Stomach (tissue), 9 donors: ENCODE data around the gene NCF2. TPM values are rescaled to one million over a fixed set of nuclear protein-coding genes. Genes with fewer than 3 reads are reported as not detected.

Source experiments
- DNase-seq, 2 donors: peaks; one replicate each; pipeline versions ENCODE4 v3.0.0 to v3.0.0-alpha.2; 2013 to 2019
- H3K27ac ChIP-seq, 5 donors: fragments of 200-600 bp in 4 of 5; sonication (generic) in 4 of 5; one replicate each; pipeline ENCODE4 v1.5.1; 2013 to 2019; ENCODE audit warnings: mild to moderate bottlenecking in 1 of 5, moderate library complexity in 1 of 5
- H3K27me3 ChIP-seq, 3 donors: fragments of 200-600 bp; sonication (generic); one replicate each; pipeline ENCODE4 v1.5.1; 2017 to 2019; ENCODE audit warnings: mixed run types in 1 of 3
- H3K36me3 ChIP-seq, 4 donors: fragments of 200-600 bp; sonication (generic); 1 replicate in 3 of 4; 2 replicates in 1 of 4; pipeline ENCODE4 v1.5.1; 2016 to 2019
- H3K4me1 ChIP-seq, 4 donors: fragments of 200-600 bp; sonication (generic); one replicate each; pipeline ENCODE4 v1.5.1; 2016 to 2019
- H3K4me3 ChIP-seq, 4 donors: fragments of 200-600 bp; sonication (generic) in 3 of 4; one replicate each; pipeline ENCODE4 v1.5.1; 2016 to 2019; ENCODE audit warnings: mild to moderate bottlenecking in 1 of 4
- H3K9me3 ChIP-seq, 4 donors: fragments of 200-600 bp; sonication (generic); one replicate each; pipeline ENCODE4 v1.5.1; 2016 to 2019
- CTCF ChIP-seq, 7 experiments: fragments of 450-650 bp in 4 of 7; fragments of 200-600 bp in 3 of 7; sonication (generic) in 3 of 7; IDR thresholded peaks; one replicate each; pipeline ENCODE4 v1.5.1; 2016 to 2019; ENCODE audit warnings: antibody characterized with exemption in 7 of 7, control low read depth in 2 of 7, mild to moderate bottlenecking in 1 of 7
- EP300 ChIP-seq: sonication (generic); formaldehyde crosslinking; IDR thresholded peaks from one replicate; pipeline ENCODE4 v1.6.1; 2017; ENCODE audit warnings: antibody characterized with exemption
- POLR2A ChIP-seq, 4 donors: fragments of 450-650 bp; IDR thresholded peaks; one replicate each; pipeline ENCODE4 v1.6.1; 2016; ENCODE audit warnings: antibody characterized with exemption in 4 of 4, control low read depth in 2 of 4, mild to moderate bottlenecking in 1 of 4, moderate library complexity in 1 of 4
- POLR2AphosphoS5 ChIP-seq, 3 donors: sonication (generic); formaldehyde crosslinking; IDR thresholded peaks; one replicate each; pipeline ENCODE4 v1.6.1; 2016; ENCODE audit warnings: antibody characterized with exemption in 3 of 3
- WGBS, 5 donors: extraction: QIAGEN DNeasy Blood & Tissue Kit in 3 of 5; methylation state at CpG; one replicate each; pipeline versions ENCODE4 v1.1.5 to v1.1.7; 2013 to 2018; 5-methylcytosine and 5-hydroxymethylcytosine counted together
- intact Hi-C: fragments of 100-400 bp; cut with DNase I; formaldehyde crosslinking; loops from one replicate; pipeline ENCODE4 v1.15.1; 2023; ENCODE audit warnings: low total_unique reads
- polyA plus RNA-seq, 3 donors: library from polyadenylated mRNA; stranded (reverse); fragments of 200-250 nt; gene quantifications; one replicate each; pipeline ENCODE4 v1.2.3, GENCODE V29; 2013
- total RNA-seq, 5 donors: library from RNA; depleted of rRNA; stranded (reverse); fragments of >200 nt; gene quantifications; one replicate each; pipeline versions ENCODE4 v1.1.0 to v1.2.3, GENCODE V29; 2014 to 2016
- donor health status: healthy with polysubstance abuse.
- donor health status: Bipolar disorder and iron deficiency.
- donor health status: healthy.

Gene NCF2
- total and polyA plus RNA-seq, 8 donors, result 0.29 to 30.4 (median 6.2) TPM

GRCh38 chr1:183522104-183522503, 68.2 kb downstream of the NCF2 start:
- Histone ChIP-seq H3K4me3 (no peak overlapping the region), H3K27ac (no peak overlapping the region), H3K9me3 (no peaks in the 10 kb centered on the region), H3K4me1 (no peaks in the 10 kb centered on the region), H3K27me3 (no peaks in the 10 kb centered on the region), H3K36me3 (peaks cover 0 to 78% (median 62%) of the 10 kb centered on the region in 4 donors)
- no peak for DNase-seq
- intact Hi-C loops, result loop anchor here (10.0 kb wide), 1 partner anchor 47 kb away; the partner anchor contains the start of gene SMG7
- WGBS, 5 donors, result 70 to 88% (median 85%) methylated on average over 1 of the region's 1 CpG
- no peak for TF ChIP-seq CTCF (IDR thresholded peaks at IDR 0.05)
- no peak for TF ChIP-seq POLR2A (IDR thresholded peaks at IDR 0.05)
- no peak for TF ChIP-seq POLR2AphosphoS5 (IDR thresholded peaks at IDR 0.05)
- no peak for TF ChIP-seq EP300

- H3K9me3 ChIP-seq, result no peaks in the 10 kb centered on the region
- intact Hi-C loops, result loop anchor here (10.0 kb wide), 1 partner anchor 46 kb away; the partner anchor contains the start of gene SMG7
- DNase-seq, result no peak
- no peak overlapping the region for H3K27ac ChIP-seq
- 80 to 94% (median 86%) methylated on average over 1 of the region's 1 CpG for WGBS, 5 donors
- no peak overlapping the region for H3K4me3 ChIP-seq
- peaks cover 0 to 77% (median 62%) of the 10 kb centered on the region in 4 donors for H3K36me3 ChIP-seq
- H3K27me3 ChIP-seq, result no peaks in the 10 kb centered on the region
- TF ChIP-seq POLR2AphosphoS5 (IDR thresholded peaks at IDR 0.05) (no peak), POLR2A (IDR thresholded peaks at IDR 0.05) (no peak), EP300 (no peak), CTCF (IDR thresholded peaks at IDR 0.05) (no peak)
- peaks cover 0 to 5% (median 1%) of the 10 kb centered on the region in 4 donors for H3K4me1 ChIP-seq
These were observed 69.9 kb downstream of the NCF2 start for GRCh38 chr1:183520379-183520778.

- no peak for DNase-seq
- Histone ChIP-seq H3K27me3 (no peaks in the 10 kb centered on the region), H3K27ac (no peak overlapping the region), H3K4me3 (no peak overlapping the region), H3K9me3 (no peaks in the 10 kb centered on the region), H3K4me1 (peaks cover 0 to 25% (median 14%) of the 10 kb centered on the region in 4 donors), H3K36me3 (peaks cover 0 to 62% (median 50%) of the 10 kb centered on the region in 4 donors)
- WGBS, 5 donors, result 80 to 91% (median 90%) methylated on average over 6 of the region's 6 CpGs
- TF ChIP-seq CTCF (IDR thresholded peaks at IDR 0.05), result no peak
- TF ChIP-seq EP300, result no peak
- TF ChIP-seq POLR2AphosphoS5 (IDR thresholded peaks at IDR 0.05), result no peak
- TF ChIP-seq POLR2A (IDR thresholded peaks at IDR 0.05), result no peak
- intact Hi-C loops, result no loop called here
These were observed 72.9 kb downstream of the NCF2 start for GRCh38 chr1:183517401-183517800.

GRCh38 chr1:183516725-183517124, 73.5 kb downstream of the NCF2 start:
- no peak for DNase-seq
- TF ChIP-seq POLR2AphosphoS5 (IDR thresholded peaks at IDR 0.05), result no peak
- no peak for TF ChIP-seq POLR2A (IDR thresholded peaks at IDR 0.05)
- TF ChIP-seq CTCF (IDR thresholded peaks at IDR 0.05), result no peak
- no peak for TF ChIP-seq EP300
- Histone ChIP-seq H3K4me1 (peaks cover 0 to 26% (median 14%) of the 10 kb centered on the region in 4 donors), H3K27me3 (no peaks in the 10 kb centered on the region), H3K9me3 (no peaks in the 10 kb centered on the region), H3K4me3 (no peak overlapping the region), H3K36me3 (peaks cover 0 to 59% (median 46%) of the 10 kb centered on the region in 4 donors), H3K27ac (no peak overlapping the region)
- intact Hi-C loops, result no loop called here
- WGBS, 5 donors, result 84 to 95% (median 87%) methylated on average over 2 of the region's 2 CpGs
